Measurements from ENCODE around the gene KIF5C.
A peak's percentile ranks its signal among the peaks of the same experiment; 100 is the strongest.
"Not testable (repeated sequence)": the region's sequence is repeated elsewhere in the genome, so short reads cannot be mapped to it uniquely, and the experiment has no call there.

The KIF5C gene

DNA sequence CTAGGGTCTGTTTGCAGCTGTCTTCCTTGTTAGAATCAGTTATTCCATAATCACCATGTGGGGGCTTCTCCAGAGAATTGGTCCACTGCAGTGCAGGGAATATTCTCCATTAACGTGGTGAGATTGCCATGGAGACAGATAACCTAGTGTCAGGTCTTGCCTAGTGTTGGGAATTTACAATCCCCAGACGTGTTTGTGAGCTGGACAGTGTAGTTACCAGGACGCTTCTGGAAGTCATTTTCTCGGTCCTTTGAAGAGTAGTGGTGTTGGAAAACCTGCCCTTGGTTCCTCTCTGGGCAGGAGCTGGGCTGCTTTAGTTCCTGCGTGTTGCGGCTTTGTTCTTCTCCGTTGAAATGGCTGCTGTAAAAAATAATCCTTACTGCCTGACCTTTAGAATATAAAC, 94.6 kb downstream of the KIF5C start:
- no peak overlapping the region for H3K27ac Mint-ChIP-seq
- H3K9me3 Mint-ChIP-seq = no peaks in the 10 kb centered on the region
- peaks cover 14% of the 10 kb centered on the region for H3K4me1 Mint-ChIP-seq
- no peak for DNase-seq
- CTCF ChIA-PET = no interaction called here
- no peak overlapping the region for H3K4me3 Mint-ChIP-seq
- no peaks in the 10 kb centered on the region for H3K36me3 Mint-ChIP-seq
- H3K27me3 Mint-ChIP-seq = no peaks in the 10 kb centered on the region

DNA sequence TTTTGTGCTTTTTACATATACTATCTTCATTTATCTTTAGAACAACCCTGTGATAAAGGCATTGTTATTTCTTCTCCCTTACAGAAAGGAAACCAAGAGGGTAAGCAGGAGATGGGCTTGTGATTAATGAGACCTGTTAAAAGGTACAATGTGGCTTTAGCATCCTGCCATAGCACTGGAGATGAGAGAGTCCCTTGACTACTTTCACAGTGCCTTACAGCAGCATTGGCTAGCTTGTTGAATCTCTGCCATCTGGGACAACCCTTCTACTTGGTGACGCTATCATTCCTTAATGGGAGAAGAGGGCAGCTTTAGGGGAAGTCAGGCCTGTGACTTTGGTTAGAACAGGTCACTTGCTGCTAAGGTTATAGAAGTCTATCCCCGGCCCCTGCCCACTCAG, 95.4 kb downstream of the KIF5C start:
- no peaks in the 10 kb centered on the region for H3K27me3 Mint-ChIP-seq
- CTCF ChIA-PET = no interaction called here

DNA sequence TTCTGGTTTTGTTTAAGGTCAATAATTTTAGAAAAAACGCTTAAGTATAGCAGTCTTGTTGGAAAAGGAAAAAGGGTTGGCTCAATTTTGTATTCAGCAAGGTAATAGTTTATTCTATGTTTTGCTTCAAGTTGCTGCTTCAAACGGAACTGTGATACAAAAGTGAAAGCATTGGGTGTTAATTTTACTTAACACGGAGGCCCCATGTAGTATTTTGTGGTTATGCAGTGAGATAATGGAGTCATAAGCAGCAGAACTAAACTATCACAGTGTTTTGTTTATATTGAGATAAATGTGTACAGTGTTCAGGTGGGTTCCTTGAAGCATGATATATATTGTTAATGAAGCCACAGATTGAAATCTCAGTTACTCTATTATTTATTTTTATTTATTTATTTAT, 96.5 kb downstream of the KIF5C start:
- DNase-seq = no peak
- CTCF ChIA-PET = no interaction called here
- Mint-ChIP-seq H3K4me3 (no peak overlapping the region), H3K27me3 (no peaks in the 10 kb centered on the region), H3K9me3 (no peaks in the 10 kb centered on the region), H3K4me1 (peaks cover 18% of the 10 kb centered on the region), H3K27ac (no peak overlapping the region), H3K36me3 (no peaks in the 10 kb centered on the region)

More for the DNA sequence above, 95.4 kb downstream of the KIF5C start:
- DNase-seq = no peak
- peaks cover 14% of the 10 kb centered on the region for H3K4me1 Mint-ChIP-seq
- H3K27ac Mint-ChIP-seq = no peak overlapping the region
- no peaks in the 10 kb centered on the region for H3K36me3 Mint-ChIP-seq
- no peaks in the 10 kb centered on the region for H3K9me3 Mint-ChIP-seq
- no peak overlapping the region for H3K4me3 Mint-ChIP-seq

DNA sequence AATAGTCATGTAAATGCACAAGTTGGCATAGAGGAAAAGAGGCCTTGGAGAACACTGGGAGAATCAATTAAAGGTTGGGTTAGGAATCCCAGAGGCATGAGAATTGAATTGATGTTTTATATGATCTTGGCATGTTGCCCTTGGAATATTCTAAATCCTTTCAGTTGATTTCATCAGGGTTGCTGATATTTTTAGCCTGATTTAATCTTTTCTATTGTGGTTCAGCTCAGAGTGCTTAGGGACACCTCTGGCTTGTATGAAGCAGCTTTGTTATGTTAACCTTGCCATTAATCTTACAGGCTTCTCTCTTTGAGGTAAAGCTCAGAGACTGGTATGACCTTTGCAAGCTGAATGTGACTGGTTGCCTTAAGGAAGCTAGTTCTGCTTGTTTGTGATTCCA, 99.1 kb downstream of the KIF5C start:
- Mint-ChIP-seq H3K36me3 (no peaks in the 10 kb centered on the region), H3K9me3 (no peaks in the 10 kb centered on the region), H3K27me3 (no peaks in the 10 kb centered on the region), H3K4me1 (peaks cover 15% of the 10 kb centered on the region), H3K27ac (no peak overlapping the region), H3K4me3 (no peak overlapping the region)
- DNase-seq = no peak
- CTCF ChIA-PET = interaction anchor here (0.8 kb wide), 1 partner anchor 43 kb away, joined by 3 read pairs; no protein-coding TSS in a partner anchor

DNA sequence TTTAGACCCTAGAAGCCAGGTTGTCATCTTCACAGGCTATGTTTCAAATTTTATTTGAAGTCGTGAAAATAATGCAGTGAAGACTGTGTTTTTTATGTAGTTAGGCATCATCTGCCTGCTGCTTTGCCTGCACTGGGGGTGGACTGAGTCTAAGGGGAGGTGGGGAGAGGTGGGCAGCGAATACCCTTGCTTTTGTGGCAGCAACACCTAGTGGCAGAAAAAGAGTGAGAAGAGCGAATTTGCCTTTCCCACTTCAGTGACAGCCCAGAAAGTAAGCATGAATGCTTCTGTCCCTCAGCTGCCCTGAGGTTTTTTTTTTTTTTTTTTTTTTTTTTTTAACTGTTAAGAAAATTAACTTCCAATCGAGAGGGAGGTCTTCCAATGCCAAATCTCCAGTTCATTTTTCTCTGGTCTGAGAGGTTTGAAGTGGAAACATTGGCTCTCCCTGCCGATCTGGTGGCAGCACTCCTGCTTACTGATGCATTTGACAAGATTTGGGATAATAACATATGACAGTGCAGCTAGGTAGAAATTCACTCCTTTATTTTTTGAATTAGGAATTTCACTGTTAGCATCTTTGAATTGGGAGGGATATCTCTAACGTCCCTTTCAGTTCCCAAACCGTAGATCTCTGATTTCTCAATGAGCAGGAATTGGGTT, 103.1 kb downstream of the KIF5C start:
- no peak for DNase-seq
- peak overlapping the region; percentile 33 for H3K27ac Mint-ChIP-seq
- no peaks in the 10 kb centered on the region for H3K36me3 Mint-ChIP-seq
- no peaks in the 10 kb centered on the region for H3K9me3 Mint-ChIP-seq
- H3K4me3 Mint-ChIP-seq = no peak overlapping the region
- H3K27me3 Mint-ChIP-seq = no peaks in the 10 kb centered on the region
- peaks cover 4% of the 10 kb centered on the region for H3K4me1 Mint-ChIP-seq
- CTCF ChIA-PET = interaction anchor here (1.0 kb wide), 1 partner anchor 776 kb away, joined by 3 read pairs; no protein-coding TSS in a partner anchor

DNA sequence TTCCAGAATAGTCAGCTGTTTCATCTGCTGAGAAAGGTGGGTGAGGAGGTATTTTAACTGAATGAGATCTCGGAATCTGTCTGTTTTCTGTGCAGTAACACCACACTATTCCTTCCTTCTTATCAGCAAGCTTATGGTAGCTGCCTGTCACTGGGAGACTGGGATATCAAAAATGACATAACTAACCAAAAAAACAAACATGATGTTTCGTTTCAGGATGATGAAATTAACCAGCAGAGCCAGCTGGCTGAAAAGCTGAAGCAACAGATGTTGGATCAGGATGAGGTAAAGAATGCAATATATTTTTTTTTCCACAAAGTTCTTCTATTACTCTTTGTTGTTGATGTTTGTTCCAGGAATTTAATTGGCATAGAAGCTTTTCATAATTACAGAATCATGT, 103.7 kb downstream of the KIF5C start:
- no peak overlapping the region for H3K4me3 Mint-ChIP-seq
- CTCF ChIA-PET = interaction anchor here (1.0 kb wide), 1 partner anchor 777 kb away, joined by 3 read pairs; no protein-coding TSS in a partner anchor
- no peaks in the 10 kb centered on the region for H3K9me3 Mint-ChIP-seq
- H3K4me1 Mint-ChIP-seq = peaks cover 4% of the 10 kb centered on the region
- peak overlapping the region; percentile 33 for H3K27ac Mint-ChIP-seq
- no peaks in the 10 kb centered on the region for H3K27me3 Mint-ChIP-seq
- no peak for DNase-seq
- H3K36me3 Mint-ChIP-seq = no peaks in the 10 kb centered on the region

DNA sequence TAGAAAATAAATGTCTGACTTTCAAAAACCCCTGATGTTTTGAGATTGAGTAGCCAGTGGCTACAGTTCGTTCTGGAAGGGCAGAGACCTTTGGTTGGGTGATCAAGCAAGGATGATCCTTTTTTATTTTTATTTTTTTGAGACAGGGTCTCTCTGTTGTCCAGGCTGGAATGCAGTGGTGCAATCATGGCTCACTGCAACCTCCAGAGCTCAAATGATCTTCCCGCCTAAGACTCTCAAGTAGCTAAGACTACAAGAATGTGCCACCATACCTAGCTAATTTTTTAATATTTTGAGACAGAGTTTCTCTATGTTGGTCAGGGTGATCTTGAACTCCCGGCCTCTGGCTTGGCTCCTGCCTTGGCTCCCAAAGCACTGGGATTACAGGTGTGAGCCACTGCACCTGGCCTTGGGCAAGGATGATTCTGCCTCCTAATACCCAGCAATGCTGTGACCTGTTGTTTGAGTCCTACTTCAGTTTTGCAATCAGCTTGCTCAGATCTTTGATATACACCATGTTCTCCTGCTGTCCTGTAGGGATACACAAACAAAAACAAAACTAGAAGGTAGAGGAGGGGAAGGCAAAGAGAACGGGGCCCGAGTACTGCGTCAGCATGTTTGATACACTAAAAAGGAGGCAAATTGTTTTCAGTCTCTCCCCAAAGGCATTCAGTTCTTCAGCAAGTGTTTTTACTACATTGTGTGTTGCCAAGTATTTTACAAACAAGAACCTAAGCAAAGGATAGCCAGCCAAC, 104.3 kb downstream of the KIF5C start:
- H3K4me3 Mint-ChIP-seq = no peak overlapping the region

DNA sequence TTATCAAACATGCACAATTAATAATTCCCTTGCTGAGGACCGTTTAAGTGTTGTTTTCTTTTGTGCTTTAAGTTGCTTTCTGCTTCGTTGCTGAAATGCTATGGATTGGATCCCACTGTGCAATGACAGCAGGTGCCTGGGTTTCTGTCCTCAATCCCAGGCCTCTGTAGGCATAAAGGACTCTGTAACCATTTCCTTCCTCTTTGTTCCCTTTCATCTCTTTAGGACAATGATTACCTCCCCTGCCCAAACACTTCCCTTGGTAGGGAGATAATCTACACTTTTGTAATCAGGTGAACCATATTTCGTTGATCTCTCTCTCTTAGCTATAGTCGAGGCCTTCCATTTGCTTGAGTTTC, 104.9 kb downstream of the KIF5C start:
- H3K4me3 Mint-ChIP-seq = no peak overlapping the region
- CTCF ChIA-PET = no interaction called here

More for the DNA sequence above, 104.3 kb downstream of the KIF5C start:
- DNase-seq = no peak
- Mint-ChIP-seq H3K4me1 (peaks cover 4% of the 10 kb centered on the region), H3K27me3 (no peaks in the 10 kb centered on the region), H3K27ac (no peak overlapping the region), H3K36me3 (no peaks in the 10 kb centered on the region), H3K9me3 (no peaks in the 10 kb centered on the region)
- CTCF ChIA-PET = interaction anchor here (1.0 kb wide), 1 partner anchor 778 kb away, joined by 3 read pairs; no protein-coding TSS in a partner anchor

DNA sequence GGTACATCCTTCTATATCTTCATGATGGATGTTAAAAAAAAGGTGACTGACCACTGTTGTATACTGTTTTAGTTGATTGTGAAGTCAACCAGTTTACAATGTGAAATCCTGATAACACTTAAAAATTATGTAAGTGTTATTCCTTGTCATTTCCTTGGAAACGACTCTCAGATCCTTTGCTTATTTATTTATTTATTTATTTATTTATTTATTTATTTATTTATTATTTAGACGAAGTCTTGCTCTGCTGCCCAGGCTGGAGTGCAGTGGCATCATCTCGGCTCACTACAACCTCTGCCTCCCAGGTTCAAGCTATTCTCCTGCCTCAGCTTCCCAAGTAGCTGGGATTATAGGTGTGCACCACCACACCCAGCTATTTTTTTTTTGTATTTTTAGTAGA, 105.5 kb downstream of the KIF5C start:
- H3K4me1 Mint-ChIP-seq, H3K36me3 Mint-ChIP-seq, H3K27me3 Mint-ChIP-seq, H3K9me3 Mint-ChIP-seq, H3K27ac Mint-ChIP-seq, H3K4me3 Mint-ChIP-seq, DNase-seq: not testable (repeated sequence)
- CTCF ChIA-PET = interaction anchor here (1.2 kb wide), 1 partner anchor 10 kb away, joined by 3 read pairs; no protein-coding TSS in a partner anchor

More for the DNA sequence above, 104.9 kb downstream of the KIF5C start:
- Mint-ChIP-seq H3K36me3 (no peaks in the 10 kb centered on the region), H3K27ac (no peak overlapping the region), H3K9me3 (no peaks in the 10 kb centered on the region), H3K4me1 (peaks cover 4% of the 10 kb centered on the region), H3K27me3 (no peaks in the 10 kb centered on the region)
- no peak for DNase-seq

DNA sequence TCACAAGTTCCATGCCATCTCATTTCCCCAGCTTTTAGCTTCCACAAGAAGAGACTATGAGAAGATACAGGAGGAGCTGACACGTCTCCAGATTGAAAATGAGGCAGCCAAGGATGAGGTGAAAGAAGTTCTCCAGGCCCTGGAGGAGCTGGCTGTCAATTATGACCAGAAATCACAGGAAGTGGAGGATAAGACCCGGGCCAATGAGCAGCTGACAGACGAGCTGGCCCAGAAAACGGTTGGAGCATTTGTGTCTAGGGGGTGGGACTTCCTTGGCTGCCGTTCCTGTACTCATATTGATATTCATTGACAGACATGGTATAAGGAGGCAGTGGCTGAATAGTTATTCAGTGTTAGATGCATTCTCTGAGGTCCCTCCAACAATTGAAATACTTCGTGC, 106.3 kb downstream of the KIF5C start:
- no peaks in the 10 kb centered on the region for H3K9me3 Mint-ChIP-seq
- no peak overlapping the region for H3K27ac Mint-ChIP-seq
- no peaks in the 10 kb centered on the region for H3K4me1 Mint-ChIP-seq
- no peak overlapping the region for H3K4me3 Mint-ChIP-seq
- no peaks in the 10 kb centered on the region for H3K36me3 Mint-ChIP-seq
- CTCF ChIA-PET = interaction anchor here (1.2 kb wide), 1 partner anchor 9 kb away, joined by 3 read pairs; no protein-coding TSS in a partner anchor
- H3K27me3 Mint-ChIP-seq = no peaks in the 10 kb centered on the region
- no peak for DNase-seq

DNA sequence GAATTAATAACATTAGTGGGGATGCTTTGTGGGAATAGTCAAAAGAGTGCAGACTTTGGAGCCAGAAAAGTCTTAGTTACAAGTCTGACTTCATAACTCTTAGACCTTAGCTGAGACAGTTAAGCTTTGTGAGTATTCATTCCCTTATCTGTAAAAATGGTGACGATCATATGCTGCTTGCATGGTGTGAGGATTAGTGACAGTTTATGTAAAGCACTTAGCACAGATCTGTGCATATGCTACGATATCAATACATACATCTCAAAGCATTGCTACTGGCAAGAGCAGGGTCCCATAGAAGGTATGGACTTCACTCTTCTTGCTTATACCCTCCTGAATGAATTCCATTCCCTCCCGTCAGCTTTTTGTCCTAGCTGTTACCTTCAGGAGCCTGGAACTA, 106.8 kb downstream of the KIF5C start:
- Mint-ChIP-seq H3K36me3 (no peaks in the 10 kb centered on the region), H3K9me3 (no peaks in the 10 kb centered on the region), H3K27me3 (no peaks in the 10 kb centered on the region), H3K4me1 (no peaks in the 10 kb centered on the region), H3K4me3 (no peak overlapping the region), H3K27ac (no peak overlapping the region)
- CTCF ChIA-PET = interaction anchor here (1.0 kb wide), 1 partner anchor 10 kb away, joined by 3 read pairs; no protein-coding TSS in a partner anchor
- no peak for DNase-seq

DNA sequence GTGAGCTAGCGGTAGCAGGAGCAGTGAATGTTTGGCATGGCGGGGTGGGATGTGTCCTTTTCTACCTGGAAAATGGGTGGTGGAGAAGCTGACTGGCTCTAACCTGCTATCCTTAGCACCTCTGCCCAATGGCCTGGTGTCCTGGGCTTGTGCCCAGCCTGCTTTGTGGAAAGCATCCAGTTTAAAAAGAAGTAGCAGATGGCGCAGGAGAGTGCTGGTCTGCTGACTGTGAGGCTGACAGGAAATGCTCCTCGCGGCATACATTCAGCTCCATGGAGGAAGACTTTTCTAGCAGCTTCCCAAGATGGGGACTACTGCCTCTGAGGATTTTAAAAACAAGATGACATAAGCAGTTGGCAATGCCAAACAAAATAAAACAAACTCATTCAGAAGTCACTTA, 107.3 kb downstream of the KIF5C start:
- DNase-seq = no peak
- no peaks in the 10 kb centered on the region for H3K9me3 Mint-ChIP-seq
- no peaks in the 10 kb centered on the region for H3K27me3 Mint-ChIP-seq
- no peak overlapping the region for H3K27ac Mint-ChIP-seq
- H3K4me1 Mint-ChIP-seq = no peaks in the 10 kb centered on the region
- no peaks in the 10 kb centered on the region for H3K36me3 Mint-ChIP-seq
- H3K4me3 Mint-ChIP-seq = no peak overlapping the region
- CTCF ChIA-PET = interaction anchor here (1.0 kb wide), 1 partner anchor 9 kb away, joined by 3 read pairs; no protein-coding TSS in a partner anchor

DNA sequence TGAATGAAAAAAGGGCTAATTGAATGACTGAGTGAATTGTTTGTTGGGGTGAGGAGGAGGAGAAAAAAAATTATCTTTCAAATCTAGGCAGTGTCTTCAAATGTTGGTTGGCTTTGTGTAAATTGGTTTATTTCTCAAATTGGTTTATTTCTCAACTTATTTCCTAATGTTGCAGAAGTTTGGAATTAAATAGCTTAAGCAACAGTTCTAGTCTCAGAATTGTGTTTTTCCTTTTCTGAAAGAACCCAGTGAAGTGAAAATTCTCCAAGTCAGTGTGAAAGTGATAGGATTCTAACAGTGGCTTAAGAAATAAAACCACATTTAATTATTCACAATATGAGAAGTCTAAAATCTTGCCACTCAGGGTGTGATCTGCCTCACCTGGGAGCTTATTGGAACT, 108.9 kb downstream of the KIF5C start:
- CTCF ChIA-PET = interaction anchor here (2.1 kb wide), 1 partner anchor 994 kb away, joined by 5 read pairs; no protein-coding TSS in a partner anchor
- H3K4me1 Mint-ChIP-seq = peaks cover 3% of the 10 kb centered on the region
- DNase-seq = no peak
- H3K9me3 Mint-ChIP-seq = no peaks in the 10 kb centered on the region
- no peaks in the 10 kb centered on the region for H3K27me3 Mint-ChIP-seq
- H3K4me3 Mint-ChIP-seq = no peak overlapping the region
- no peaks in the 10 kb centered on the region for H3K36me3 Mint-ChIP-seq
- no peak overlapping the region for H3K27ac Mint-ChIP-seq

DNA sequence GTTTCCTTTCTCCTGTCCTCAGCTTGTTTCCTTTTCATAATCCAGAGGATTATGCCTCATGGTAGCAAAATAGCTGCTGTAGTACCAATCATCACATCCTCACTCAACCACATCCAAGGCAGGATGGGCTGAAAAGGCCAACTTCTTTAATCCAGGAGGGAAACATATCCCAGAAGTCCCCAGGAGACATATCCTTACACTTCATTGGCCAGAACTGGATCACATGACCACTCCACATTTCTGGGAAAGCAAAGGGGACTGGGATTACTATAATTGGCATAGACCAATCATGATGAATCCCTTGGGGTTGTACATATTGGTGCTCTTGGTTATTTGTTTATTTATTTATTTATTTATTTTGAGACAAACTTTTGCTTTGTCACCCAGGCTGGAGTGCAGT, 109.4 kb downstream of the KIF5C start:
- Mint-ChIP-seq H3K4me1 (peaks cover 3% of the 10 kb centered on the region), H3K27me3 (no peaks in the 10 kb centered on the region), H3K9me3 (no peaks in the 10 kb centered on the region), H3K27ac (no peak overlapping the region), H3K36me3 (no peaks in the 10 kb centered on the region), H3K4me3 (no peak overlapping the region)
- no peak for DNase-seq
- CTCF ChIA-PET = interaction anchor here (2.1 kb wide), 1 partner anchor 995 kb away, joined by 5 read pairs; no protein-coding TSS in a partner anchor

DNA sequence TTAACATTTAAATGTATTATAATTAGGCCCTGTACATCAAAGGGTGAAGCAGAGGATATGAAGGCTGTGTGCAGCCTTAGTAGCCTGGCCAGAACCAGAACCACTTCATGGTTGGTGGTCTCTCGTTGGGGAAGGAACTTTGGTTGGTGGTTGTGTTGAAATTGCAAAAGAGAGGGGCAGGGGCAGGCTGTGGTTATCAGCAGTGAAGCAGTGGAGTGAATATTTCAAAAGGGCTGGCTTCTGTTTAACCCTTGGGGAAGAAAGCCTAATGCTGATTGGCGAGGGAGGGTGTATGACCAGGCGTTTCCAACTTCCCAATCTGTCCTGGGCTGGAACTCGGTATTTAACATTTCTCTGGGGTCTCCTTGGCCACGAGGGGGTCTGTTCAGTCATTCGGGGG, 112.3 kb downstream of the KIF5C start:
- no peaks in the 10 kb centered on the region for H3K9me3 Mint-ChIP-seq
- CTCF ChIA-PET = no interaction called here
- no peak for DNase-seq
- no peaks in the 10 kb centered on the region for H3K27me3 Mint-ChIP-seq
- H3K4me1 Mint-ChIP-seq = peaks cover 3% of the 10 kb centered on the region
- H3K27ac Mint-ChIP-seq = no peak overlapping the region
- H3K4me3 Mint-ChIP-seq = no peak overlapping the region
- no peaks in the 10 kb centered on the region for H3K36me3 Mint-ChIP-seq

All from activated naive CD4-positive, alpha-beta T cell treated with anti-CD3 and anti-CD28 coated beads, Interleukin-2, amount 10 ng/mL, durations not matched to agents 7 days and 5 days (primary cell).